GM19351 (cell line): ENCODE results near the gene MSMB.
"Not testable (repeated sequence)": the region's sequence is repeated elsewhere in the genome, so short reads cannot be mapped to it uniquely, and the experiment has no call there.

Source experiments
- ATAC-seq: cut with Tn5 transposase; IDR thresholded peaks from one replicate; pipeline ENCODE4 v1.9.1; 2021; ENCODE audit warnings: mild to moderate bottlenecking, moderate library complexity; ENCODE audit not compliant: unreplicated experiment

MSMB gene

GRCh38 chr10:46014683-46015405 lies 31.2 kb downstream of the MSMB start:
- ATAC-seq, result no peak

GRCh38 chr10:46014206-46014605 lies 31.9 kb downstream of the MSMB start:
- ATAC-seq, result no peak

DNA sequence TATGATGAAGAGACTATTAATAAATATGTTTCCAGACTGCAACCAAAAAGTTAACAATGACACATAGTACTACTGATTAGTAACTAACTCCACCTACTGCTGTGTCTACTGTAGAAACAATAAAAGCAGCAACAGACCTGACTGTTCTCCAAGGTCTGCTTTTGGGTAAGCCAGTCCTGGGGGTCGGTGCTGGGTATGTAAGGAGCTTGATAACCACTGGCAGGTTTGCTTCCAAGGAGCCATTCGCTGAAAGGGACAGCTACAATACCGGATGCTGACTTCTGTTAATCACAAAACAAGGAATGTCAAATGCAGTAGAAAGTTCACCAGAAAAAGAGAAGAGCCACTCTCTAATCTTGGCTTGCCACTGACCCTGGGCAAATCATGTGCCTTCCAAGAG lies 33.3 kb downstream of the MSMB start:
- ATAC-seq, result no peak

DNA sequence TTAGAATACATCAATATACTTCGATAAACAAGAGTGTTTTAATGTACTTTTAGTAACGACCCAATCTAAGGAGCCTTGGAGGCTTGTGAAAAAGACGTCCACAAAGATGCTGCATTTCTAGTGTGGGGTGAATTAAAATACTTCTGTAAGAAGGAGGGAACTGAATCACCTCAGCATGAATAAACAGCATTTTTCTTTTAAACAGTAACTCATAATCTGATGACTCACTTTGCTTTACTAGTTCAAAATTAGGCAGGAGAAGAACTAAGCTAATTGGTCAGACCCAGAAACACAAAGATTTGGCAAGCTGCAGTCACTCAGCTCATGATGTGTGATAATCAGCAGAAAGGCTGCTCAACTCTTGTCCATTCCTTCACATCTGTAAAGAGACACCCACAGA lies 39.9 kb downstream of the MSMB start:
- ATAC-seq, result no peak

GRCh38 chr10:46005383-46005782 lies 40.7 kb downstream of the MSMB start:
- ATAC-seq, result no peak

GRCh38 chr10:46004963-46005362 lies 41.1 kb downstream of the MSMB start:
- no peak for ATAC-seq

DNA sequence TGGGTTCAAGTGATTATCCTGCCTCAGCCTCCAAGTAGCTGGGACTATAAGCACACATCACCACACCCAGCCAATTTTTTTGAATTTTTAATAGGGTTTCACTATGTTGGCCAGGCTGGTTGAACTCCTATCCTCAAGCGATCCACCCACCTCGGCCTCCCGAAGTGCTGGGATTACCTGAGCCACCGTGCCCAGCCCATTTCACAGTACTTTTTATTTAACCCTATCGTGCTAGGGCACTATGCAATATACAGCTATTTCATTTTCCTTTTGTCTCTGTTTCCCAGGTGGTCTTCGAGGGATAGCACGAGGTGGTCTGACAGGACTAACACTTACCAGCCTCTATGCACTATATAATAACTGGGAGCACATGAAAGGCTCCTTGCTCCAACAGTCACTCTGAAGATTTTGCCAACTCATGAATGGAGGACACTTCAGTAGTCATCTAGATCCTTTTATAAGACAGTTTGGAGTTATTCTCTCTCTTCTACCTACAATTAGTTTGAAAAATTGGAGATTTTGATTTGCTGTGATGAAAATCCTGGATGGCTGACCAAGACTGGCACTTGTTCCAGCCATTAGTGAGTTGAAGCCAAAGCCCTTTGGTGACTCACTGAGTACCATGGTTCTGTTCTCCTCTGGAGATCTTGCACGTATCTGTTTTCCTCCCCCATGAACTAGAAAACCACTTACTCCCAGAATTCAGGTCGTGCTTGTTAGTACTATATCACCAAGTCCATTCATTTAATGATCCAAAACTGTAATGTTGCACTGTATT lies 43.0 kb downstream of the MSMB start:
- no peak for ATAC-seq

DNA sequence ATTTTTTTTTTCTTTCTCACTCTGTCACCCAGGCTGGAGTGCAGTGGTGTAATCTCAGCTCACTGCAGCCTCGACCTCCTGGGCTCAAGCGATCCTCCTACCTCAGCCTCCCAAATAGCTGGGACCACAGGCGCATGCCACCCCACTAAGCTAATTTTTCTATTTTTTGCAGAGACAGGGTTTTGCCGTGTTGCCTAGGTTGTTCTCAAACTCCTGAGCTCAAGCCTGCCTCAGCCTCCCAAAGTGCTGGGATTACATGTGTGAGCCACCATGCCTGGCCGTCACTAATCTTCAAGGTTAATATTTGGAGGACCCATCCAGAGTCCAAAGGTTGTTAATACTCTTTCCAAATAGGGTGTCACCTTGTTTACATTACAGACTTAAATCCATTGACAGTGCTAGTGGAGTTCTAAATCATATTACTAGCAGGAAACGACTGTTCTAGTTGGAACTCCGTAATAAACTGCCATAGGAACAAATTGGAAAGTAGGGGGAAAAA lies 43.8 kb downstream of the MSMB start:
- ATAC-seq, result not testable (repeated sequence)

- no peak for ATAC-seq
Observed at GRCh38 chr10:46001187-46001756, 44.8 kb downstream of the MSMB start.

GRCh38 chr10:46000538-46000937 lies 45.5 kb downstream of the MSMB start:
- ATAC-seq, result no peak

DNA sequence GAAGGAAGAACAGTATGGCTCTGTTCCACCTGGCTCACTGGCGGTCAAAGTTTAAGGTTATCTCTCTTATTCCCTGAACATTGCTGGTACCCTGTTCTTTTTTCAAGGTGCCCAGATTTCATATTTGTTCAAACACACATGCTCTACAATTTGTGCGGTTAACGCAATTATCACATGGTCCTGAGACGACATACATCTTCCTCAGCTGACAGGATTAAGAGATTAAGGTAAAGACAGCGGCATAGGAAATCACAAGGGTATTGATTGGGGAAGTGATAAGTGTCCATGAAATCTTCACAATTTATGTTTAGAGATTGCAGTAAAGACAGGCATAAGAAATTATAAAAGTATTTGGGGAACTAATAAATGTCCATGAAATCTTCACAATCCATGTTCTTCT lies 46.1 kb downstream of the MSMB start:
- ATAC-seq, result not testable (repeated sequence)

- no peak for ATAC-seq
Observed at GRCh38 chr10:45997994-45998763, 47.9 kb downstream of the MSMB start.

DNA sequence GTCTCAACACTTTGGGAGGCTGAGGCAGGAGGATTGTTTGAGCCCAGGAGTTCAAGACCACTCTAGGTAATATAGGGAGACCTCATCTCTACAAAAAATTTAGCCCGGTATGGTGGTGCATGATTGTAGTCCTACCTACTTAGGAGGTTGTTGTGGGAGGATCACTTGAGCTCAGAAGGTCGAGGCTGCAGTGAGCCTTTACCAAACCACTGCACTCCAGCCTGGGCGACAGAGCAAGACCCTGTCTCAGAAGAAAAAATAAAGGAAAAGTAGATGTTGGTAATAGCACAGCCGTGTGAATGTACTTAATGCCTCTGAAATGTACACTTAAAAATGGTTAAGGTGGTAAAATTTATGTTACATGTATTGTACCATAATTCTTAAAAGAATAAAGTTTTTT lies 48.5 kb downstream of the MSMB start:
- no peak for ATAC-seq

GRCh38 chr10:45985590-45985989 lies 60.5 kb downstream of the MSMB start:
- not testable (repeated sequence) for ATAC-seq

GRCh38 chr10:45984473-45984872 lies 61.6 kb downstream of the MSMB start:
- ATAC-seq, result not testable (repeated sequence)

DNA sequence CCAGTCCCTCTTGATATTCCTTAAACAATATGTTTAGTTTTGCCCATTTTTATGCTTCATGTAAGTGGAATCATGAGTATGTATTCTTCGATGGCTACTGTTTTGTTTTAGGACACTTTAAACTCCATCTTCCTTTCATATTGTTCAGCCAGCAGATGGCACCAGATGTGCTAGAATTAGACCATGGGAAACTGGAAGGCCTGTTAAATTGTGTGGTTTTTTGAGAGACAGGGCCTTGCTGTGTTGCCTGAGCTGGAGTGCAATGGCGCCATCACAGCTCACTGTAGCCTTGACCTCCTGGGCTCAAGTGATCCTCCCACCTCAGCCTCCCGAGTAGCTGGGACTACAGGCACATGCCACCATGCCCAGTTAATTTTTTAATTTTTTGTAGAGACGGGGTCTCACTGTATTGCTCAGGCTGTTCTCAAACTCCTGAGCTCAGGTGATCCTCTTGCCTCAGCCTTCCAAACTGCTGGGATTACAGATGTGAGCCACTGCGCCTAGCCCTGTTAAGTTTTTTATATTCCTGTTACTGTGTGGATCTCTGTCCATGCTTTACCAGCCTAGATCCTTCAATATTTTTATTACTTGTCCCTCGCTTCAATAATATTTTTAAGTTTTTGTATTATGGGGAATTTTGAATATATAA lies 62.4 kb downstream of the MSMB start:
- ATAC-seq, result peak; percentile 65
